SU-DHL-6 (cell line): ENCODE results near the gene HERC4.

Source experiments
- H2AFZ ChIP-seq: fragments of 200-600 bp; sonication (generic); 2 replicates; pipeline ENCODE4 v1.6.1; 2014; ENCODE audit warnings: low read depth, mild to moderate bottlenecking, moderate library complexity, mixed read lengths, antibody characterized with exemption, low read length; ENCODE audit not compliant: severe bottlenecking
- H3F3A ChIP-seq: fragments of 200-600 bp; shearing (Covaris generic); 2 replicates; pipeline ENCODE4 v1.6.0; 2016; ENCODE audit warnings: antibody characterized with exemption, mild to moderate bottlenecking; ENCODE audit not compliant: insufficient read depth
- H3K27ac ChIP-seq: fragments of 200-600 bp; sonication (generic); 2 replicates; pipeline ENCODE4 v1.5.1; 2016; ENCODE audit warnings: low read depth, mild to moderate bottlenecking, low read length, moderate library complexity, mixed read lengths
- H3K27me3 ChIP-seq: fragments of 200-600 bp; sonication (generic), shearing (Covaris generic); 2 replicates; pipeline ENCODE4 v1.6.0; 2014; ENCODE audit warnings: mild to moderate bottlenecking, low read length
- H3K36me3 ChIP-seq: fragments of 200-600 bp; sonication (generic); 2 replicates; pipeline ENCODE4 v1.6.1; 2014; ENCODE audit warnings: mild to moderate bottlenecking, low read length, mixed read lengths
- H3K4me2 ChIP-seq: fragments of 300-600, 200-600 bp; shearing (Covaris generic), sonication (generic); 2 replicates; pipeline ENCODE4 v1.6.0; 2014; ENCODE audit warnings: low read length, low read depth, mild to moderate bottlenecking; ENCODE audit not compliant: poor library complexity, severe bottlenecking
- H3K4me3 ChIP-seq: fragments of 200-600 bp; sonication (generic); 2 replicates; pipeline ENCODE4 v1.5.1; 2014; ENCODE audit warnings: antibody characterized with exemption, low read length, mild to moderate bottlenecking, mixed read lengths; ENCODE audit not compliant: insufficient read depth, poor library complexity, severe bottlenecking
- H3K79me2 ChIP-seq: fragments of 200-600 bp; sonication (generic); 2 replicates; pipeline ENCODE4 v1.6.1; 2014; ENCODE audit warnings: mild to moderate bottlenecking, low read length, moderate library complexity; ENCODE audit not compliant: insufficient read depth
- H3K9ac ChIP-seq: fragments of 200-600 bp; sonication (generic); 2 replicates; pipeline ENCODE4 v1.7.0; 2014; ENCODE audit warnings: mild to moderate bottlenecking, low read length
- H3K9me2 ChIP-seq: fragments of 200-600 bp; sonication (generic); replicated peaks from 2 replicates; pipeline ENCODE4 v1.6.1; 2014; ENCODE audit warnings: low read length; ENCODE audit not compliant: insufficient read depth
- H3K9me3 ChIP-seq: fragments of 200-600 bp; sonication (generic); 2 replicates; pipeline ENCODE4 v1.6.1; 2014; ENCODE audit warnings: low read length, mixed read lengths; ENCODE audit not compliant: insufficient read depth
- H4K20me1 ChIP-seq: fragments of 200-600 bp; sonication (generic); 2 replicates; pipeline ENCODE4 v1.6.1; 2014; ENCODE audit warnings: low read depth, mild to moderate bottlenecking, antibody characterized with exemption, low read length, moderate library complexity, mixed read lengths
- EZH2phosphoT487 ChIP-seq: fragments of 200-600 bp; sonication (generic), shearing (Covaris generic); conservative IDR thresholded peaks from 2 replicates; pipeline ENCODE4 v1.6.1; 2018; ENCODE audit warnings: mild to moderate bottlenecking, antibody characterized with exemption, low read length, moderate library complexity, mixed read lengths
- TF ChIP-seq, protein P1 (sequence below): fragments of 200-600 bp; sonication (generic); IDR thresholded peaks from one replicate; pipeline ENCODE4 v1.5.1; 2017; ENCODE audit warnings: antibody characterized with exemption, mild to moderate bottlenecking, low read length, moderate library complexity; ENCODE audit not compliant: insufficient read depth, poor library complexity, severe bottlenecking

Gene HERC4

DNA sequence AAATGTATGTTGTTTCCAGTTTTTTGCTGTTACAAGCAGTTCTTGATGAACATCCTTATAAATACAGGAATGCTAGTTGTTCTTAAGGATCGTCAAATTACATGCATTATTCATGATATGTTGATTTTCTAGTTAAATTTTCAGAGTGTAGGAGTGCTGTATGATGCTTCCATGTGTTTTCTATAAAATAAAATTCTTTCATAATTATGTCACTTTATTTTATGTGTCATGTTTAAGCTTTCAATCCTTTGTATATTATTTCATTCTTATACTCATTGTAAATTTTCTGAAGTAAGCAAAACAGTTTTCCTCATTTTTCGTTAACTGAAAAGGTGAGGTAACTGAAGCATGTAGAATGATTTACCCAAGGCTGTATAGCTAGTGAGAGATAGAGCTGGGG lies 17.4 kb upstream of the HERC4 start:
- H2AFZ ChIP-seq = no peak overlapping the region
- H3K27me3 ChIP-seq = no peaks in the 10 kb centered on the region
- no peaks in the 10 kb centered on the region for H3K79me2 ChIP-seq
- H3K4me3 ChIP-seq = no peak overlapping the region
- no peaks in the 10 kb centered on the region for H3K9me3 ChIP-seq
- no peak overlapping the region for H3K27ac ChIP-seq
- no peak overlapping the region for H3K9ac ChIP-seq
- no peaks in the 10 kb centered on the region for H4K20me1 ChIP-seq
- H3K4me2 ChIP-seq = no peak overlapping the region
- no peaks in the 10 kb centered on the region for H3K36me3 ChIP-seq
- H3K9me2 ChIP-seq = no peaks in the 10 kb centered on the region
- H3F3A ChIP-seq = no peaks in the 10 kb centered on the region
- TF ChIP-seq, protein P1, sequence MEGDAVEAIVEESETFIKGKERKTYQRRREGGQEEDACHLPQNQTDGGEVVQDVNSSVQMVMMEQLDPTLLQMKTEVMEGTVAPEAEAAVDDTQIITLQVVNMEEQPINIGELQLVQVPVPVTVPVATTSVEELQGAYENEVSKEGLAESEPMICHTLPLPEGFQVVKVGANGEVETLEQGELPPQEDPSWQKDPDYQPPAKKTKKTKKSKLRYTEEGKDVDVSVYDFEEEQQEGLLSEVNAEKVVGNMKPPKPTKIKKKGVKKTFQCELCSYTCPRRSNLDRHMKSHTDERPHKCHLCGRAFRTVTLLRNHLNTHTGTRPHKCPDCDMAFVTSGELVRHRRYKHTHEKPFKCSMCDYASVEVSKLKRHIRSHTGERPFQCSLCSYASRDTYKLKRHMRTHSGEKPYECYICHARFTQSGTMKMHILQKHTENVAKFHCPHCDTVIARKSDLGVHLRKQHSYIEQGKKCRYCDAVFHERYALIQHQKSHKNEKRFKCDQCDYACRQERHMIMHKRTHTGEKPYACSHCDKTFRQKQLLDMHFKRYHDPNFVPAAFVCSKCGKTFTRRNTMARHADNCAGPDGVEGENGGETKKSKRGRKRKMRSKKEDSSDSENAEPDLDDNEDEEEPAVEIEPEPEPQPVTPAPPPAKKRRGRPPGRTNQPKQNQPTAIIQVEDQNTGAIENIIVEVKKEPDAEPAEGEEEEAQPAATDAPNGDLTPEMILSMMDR = no peak
- TF ChIP-seq EZH2phosphoT487 = no peak

DNA sequence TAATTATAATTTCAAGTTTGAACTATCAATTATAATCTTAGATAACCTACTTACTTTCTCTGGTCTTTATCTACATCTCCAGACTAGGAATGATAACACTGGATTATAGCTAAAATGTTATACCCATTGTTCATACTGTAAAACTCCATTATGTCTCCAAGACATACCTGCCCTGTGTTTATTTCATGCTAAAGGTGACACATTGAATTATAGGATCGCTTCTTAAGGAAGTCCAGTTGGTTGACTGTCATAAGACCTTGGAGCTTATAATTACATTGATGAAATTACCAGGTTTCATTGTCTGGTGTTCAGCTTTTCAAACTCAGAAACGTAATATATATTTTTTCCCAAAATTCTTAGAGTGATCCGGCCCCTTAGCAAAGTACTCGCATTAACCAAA lies 15.5 kb upstream of the HERC4 start:
- Histone ChIP-seq H3K9ac (no peak overlapping the region), H3K9me3 (no peaks in the 10 kb centered on the region), H3K27me3 (no peaks in the 10 kb centered on the region), H4K20me1 (no peaks in the 10 kb centered on the region), H3K27ac (no peak overlapping the region), H3K4me3 (no peak overlapping the region), H3K79me2 (no peaks in the 10 kb centered on the region), H3K9me2 (no peaks in the 10 kb centered on the region), H3K36me3 (no peaks in the 10 kb centered on the region), H3F3A (no peaks in the 10 kb centered on the region), H3K4me2 (no peak overlapping the region), H2AFZ (no peak overlapping the region)
- TF ChIP-seq, protein P1 = no peak
- TF ChIP-seq EZH2phosphoT487 = no peak

DNA sequence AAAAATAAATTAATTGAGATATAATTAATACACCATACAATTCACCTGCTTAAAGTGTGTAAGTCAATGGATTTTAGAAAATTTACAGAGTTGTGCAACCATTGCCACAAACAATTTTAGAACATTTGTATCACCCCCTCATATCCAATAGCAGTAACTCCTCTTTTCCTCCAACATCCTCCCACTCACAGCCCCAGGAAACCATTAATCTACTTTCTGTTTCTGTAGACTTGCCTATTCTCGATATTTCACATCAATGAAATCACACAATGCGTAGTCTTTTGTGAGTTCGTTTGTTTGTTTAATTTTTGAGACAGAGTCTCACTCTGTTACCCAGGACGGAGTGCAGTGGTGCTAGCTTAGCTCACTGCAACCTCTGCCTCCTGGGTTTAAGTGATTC lies 13.7 kb upstream of the HERC4 start:
- Histone ChIP-seq H3K4me2 (no peak overlapping the region), H3K27me3 (no peaks in the 10 kb centered on the region), H3K27ac (no peak overlapping the region), H3K4me3 (no peak overlapping the region), H4K20me1 (no peaks in the 10 kb centered on the region), H3K79me2 (no peaks in the 10 kb centered on the region), H3K9ac (no peak overlapping the region), H3K36me3 (no peaks in the 10 kb centered on the region), H3F3A (no peaks in the 10 kb centered on the region), H3K9me2 (no peaks in the 10 kb centered on the region), H3K9me3 (no peaks in the 10 kb centered on the region), H2AFZ (no peak overlapping the region)
- no peak for TF ChIP-seq EZH2phosphoT487
- TF ChIP-seq, protein P1 = no peak
